Activated CD4-positive, alpha-beta T cell treated with anti-CD3 and anti-CD28 coated beads for 48 hours (primary cell): ENCODE measurements around the gene SMS.
"Not testable (repeated sequence)": the region's sequence is repeated elsewhere in the genome, so short reads cannot be mapped to it uniquely, and the experiment has no call there.

Experiments used
- DNase-seq: peaks from one replicate; pipeline ENCODE4 v3.0.0-alpha.2; 2020

SMS gene

DNA sequence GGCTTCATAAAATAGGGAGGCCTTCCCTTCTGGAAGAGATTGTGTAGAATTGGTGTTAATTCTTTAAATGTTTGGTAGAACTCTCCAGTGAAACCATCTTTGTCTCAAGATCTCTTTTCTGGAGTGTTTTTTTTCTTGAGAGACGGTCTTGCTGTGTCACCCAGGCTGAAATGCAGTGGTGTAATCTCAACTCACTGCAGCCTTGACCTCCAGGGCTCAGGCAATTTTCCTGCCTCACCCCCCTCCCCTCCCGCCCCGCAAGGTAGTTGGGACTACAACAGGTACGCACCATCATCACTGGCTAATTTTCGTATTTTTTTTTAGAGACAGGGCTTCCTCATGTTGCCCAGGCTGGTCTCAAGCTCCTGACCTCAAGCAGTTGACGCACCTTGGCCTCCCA, 12.1 kb downstream of the SMS start:
- DNase-seq, result no peak

GRCh38 chrX:21953195-21953830, 12.8 kb downstream of the SMS start:
- DNase-seq, result not testable (repeated sequence)

DNA sequence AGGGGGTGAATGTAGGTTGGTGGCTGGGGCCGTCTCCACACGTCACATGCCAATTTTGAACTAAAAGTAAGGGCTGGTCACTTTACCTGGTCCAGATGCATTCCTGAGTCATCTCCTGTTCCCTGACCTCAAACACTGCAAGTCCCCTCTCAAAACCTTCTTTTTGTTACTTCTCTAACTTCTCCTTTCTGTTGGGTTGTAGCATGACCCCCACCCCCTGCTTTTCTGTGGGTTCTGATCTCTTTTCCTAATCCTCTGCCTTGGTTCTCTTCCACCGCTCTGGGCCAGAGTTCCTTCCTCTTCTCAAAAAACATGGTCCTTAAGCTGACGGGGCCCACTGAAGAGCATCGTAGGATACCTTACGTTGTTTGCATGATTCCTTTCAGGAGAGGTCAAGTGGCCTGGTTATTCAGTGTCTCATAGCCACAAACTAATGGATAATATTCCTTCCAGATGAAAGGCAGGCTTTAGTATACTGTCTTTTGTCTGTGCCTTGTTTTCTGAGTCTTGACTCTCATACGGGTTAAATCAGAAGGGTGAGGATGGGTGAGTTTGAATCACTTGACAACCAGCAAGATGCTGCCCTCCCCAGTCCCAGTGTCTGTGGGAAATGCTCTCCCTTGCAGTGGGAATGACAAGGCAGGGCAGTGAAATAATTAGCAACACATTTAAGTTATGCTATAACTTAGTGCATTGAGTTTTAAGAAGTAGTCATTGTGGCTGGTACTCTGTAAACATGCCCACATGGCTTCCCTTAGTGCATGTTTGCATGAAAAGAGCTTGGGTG, 15.1 kb downstream of the SMS start:
- DNase-seq, result no peak

DNA sequence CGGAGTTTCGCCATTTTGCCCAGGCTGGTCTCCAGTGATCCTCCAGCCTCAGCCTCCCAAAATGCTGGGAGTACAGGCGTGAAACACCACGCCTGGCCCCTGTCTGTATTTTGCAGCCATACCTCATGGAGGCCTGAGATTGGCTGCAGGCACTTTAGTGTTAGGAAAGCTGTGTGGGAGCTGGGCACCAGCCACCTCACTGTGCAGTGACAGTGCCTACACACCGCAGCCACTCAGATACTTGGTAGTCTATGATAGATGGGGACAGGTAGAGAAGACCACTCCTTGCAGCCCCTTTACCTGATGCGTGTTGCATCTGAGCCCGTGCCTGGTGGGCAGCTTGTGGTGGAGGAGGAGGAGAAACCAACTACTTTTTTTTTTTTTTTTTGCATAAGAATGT, 16.3 kb downstream of the SMS start:
- DNase-seq, result no peak

DNA sequence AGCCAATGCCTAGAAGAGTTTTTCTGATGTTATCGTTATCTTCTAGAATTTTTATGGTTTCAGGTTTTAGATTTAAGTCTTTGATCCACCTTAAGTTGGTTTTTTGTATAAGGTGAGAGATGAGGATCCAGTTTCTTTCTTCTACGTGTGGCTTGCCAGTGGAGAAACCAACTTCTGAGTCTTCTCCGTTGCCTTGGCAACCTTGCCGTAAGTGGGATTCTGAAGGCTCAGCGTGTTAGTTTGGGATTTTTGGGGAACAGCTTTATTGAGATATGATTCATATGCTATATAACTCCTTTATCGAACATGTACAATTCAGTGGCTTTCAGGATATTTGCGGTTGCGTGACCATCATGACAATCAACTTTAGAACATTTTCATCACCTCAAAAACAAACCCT, 17.7 kb downstream of the SMS start:
- no peak for DNase-seq

- no peak for DNase-seq
Observed at GRCh38 chrX:21958916-21959315, 18.4 kb downstream of the SMS start.

DNA sequence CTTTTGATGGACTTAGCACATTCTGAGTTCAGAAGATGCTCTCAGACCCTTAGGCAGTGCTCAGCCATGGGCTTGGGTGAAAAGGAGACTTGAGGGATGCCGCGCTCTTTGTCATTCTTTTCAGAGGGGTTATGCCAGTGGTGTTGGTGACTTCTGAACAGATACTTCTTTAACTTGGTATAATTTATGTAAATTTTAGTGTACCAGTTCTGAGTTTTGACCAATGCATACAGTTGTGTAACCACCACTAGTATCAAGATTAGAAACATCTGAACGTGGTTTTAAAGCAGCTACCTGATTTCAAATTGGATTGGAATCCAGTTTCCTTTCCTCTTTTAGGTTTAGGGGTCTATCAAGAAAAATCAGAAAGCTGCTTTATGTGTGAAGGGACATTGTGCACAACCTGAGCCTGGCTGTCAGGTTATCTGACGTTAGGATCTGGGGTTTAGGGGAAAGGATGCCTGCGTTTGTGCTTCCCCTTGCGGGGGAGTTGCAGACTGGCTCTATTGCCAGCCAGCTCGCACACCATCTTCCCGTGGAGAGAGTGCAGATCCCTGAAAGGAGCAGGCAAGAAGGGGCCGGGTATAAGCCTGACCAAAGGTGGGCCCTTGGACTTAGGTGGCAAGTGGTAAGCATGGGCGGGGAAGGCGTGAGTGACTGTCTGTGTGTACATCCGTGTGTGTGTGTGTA, 19.0 kb downstream of the SMS start:
- no peak for DNase-seq

GRCh38 chrX:21960569-21961541, 20.3 kb downstream of the SMS start:
- no peak for DNase-seq

- no peak for DNase-seq
Observed at GRCh38 chrX:21962361-21962760, 21.9 kb downstream of the SMS start.

DNA sequence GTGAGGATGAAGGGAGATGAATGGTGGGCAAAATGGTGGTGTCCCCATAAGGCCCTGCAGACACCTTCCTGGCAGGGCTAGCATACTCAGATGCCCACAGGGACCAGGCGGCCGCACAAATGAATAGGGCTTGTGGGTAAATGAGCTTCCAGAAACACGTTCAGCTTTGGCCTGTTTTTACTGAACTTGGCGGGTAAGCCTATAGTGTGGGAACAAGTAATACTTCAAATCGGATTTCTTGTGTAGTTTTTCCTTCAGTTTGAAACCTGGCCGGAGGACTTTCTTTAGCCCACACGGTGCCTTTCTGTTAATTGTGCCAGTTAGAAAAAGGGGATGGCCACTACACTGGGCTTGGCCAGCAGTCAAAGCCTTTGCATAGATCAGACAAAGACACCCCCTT, 22.8 kb downstream of the SMS start:
- DNase-seq, result no peak

- DNase-seq, result no peak
Observed at GRCh38 chrX:21963731-21964405, 23.4 kb downstream of the SMS start.

DNA sequence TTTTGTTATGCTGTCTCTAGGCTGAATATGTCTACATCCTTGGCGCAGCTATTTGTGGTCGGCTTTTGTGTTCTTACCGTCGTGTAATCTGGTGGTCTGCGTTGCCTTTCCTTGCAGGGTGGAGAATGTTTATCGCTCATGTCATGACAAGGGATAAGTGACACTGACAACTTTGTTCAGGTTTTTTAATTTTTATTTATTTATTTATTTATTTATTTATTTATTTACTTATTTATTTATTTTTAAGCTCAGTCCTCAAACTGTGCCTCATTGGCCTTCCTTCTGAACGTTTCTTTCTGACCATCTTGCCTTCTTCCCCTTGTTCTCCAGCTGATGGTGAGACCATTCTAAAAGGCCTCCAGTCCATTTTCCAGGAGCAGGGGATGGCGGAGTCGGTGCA, 26.4 kb downstream of the SMS start:
- no peak for DNase-seq

- DNase-seq, result no peak
Observed at GRCh38 chrX:21968333-21968732, 27.8 kb downstream of the SMS start.

DNA sequence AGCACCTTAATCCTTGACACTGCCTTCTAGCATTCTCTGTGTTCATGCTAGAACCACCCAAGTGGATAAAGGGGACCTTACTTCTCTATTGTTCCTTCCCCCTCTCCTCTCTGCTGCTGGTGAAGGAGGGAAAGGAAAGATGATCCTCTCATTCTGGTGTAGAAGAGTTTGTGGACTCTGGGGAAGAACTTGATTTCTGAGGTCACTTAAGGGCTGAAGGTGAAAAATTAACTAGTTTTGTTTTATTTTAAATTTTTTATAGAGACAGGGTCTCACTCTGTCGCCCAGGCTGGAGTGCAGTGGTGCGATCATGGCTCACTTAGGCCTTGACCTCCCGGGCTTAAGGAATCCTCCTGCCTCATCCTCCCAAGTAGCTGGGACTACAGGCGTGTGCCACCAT, 29.8 kb downstream of the SMS start:
- DNase-seq, result no peak

DNA sequence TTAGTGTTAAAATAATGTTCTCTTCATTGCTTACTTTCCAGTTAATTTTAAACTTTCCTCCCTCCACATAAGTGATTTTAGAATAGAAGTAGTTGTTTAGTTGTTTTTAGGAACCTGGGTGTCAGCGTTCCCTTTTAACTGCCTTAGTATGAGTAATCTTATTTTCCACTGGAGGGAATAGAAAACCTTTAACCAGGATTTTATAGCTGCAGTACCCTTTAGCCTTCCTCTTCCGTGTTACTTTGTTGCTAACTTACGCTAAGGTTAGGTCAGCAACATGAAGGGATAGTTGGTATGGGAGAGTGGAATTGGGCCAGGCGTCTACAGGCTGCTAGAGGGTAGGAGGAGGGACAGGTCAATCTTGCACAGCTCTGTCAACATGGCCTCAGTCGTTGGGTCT, 31.5 kb downstream of the SMS start:
- no peak for DNase-seq

- DNase-seq, result peak; percentile 43
Observed at GRCh38 chrX:21972721-21973120, 32.2 kb downstream of the SMS start.

- DNase-seq, result no peak
Observed at GRCh38 chrX:21973321-21974010, 33.0 kb downstream of the SMS start.

DNA sequence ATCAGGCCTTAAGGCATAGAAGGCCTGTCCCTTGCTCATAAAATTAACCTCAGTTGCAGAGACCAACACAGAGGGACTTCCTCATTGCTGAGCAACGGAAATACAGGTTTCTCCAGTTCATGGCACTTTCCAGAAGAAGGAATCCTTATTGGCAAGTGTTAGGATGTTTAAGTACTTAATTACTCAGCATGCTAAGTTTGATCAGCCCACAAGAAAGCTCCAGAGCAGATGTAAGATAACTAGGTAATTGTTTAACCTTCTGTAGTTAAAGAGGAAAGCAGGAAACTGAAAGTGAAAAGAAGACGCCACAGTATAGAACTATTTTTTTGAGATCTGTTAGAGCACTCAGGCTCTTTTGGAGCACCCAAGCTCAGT, 33.5 kb downstream of the SMS start:
- DNase-seq, result no peak

- no peak for DNase-seq
Observed at GRCh38 chrX:21975242-21975641, 34.7 kb downstream of the SMS start.

GRCh38 chrX:21975812-21976211, 35.3 kb downstream of the SMS start:
- no peak for DNase-seq

GRCh38 chrX:21978346-21978745, 37.8 kb downstream of the SMS start:
- no peak for DNase-seq

- no peak for DNase-seq
Observed at GRCh38 chrX:21982311-21982710, 41.8 kb downstream of the SMS start.
